Occipital lobe (tissue), 2 donors: ENCODE results near the gene CYB561D2. TPM values are rescaled to one million over a fixed set of nuclear protein-coding genes. Genes with fewer than 3 reads are reported as not detected.
A peak's percentile ranks its signal among the peaks of the same experiment; 100 is the strongest.
"Not testable (repeated sequence)": the region's sequence is repeated elsewhere in the genome, so short reads cannot be mapped to it uniquely, and the experiment has no call there.

Experiments
- DNase-seq: peaks from one replicate; lab custom pipeline; 2025; lab: John Stamatoyannopoulos, UW
- total RNA-seq: library from RNA; depleted of rRNA; stranded (reverse); fragments of >200 nt; gene quantifications from one replicate; pipeline ENCODE4 v1.2.3, GENCODE V29; 2014

Gene CYB561D2, protein sequence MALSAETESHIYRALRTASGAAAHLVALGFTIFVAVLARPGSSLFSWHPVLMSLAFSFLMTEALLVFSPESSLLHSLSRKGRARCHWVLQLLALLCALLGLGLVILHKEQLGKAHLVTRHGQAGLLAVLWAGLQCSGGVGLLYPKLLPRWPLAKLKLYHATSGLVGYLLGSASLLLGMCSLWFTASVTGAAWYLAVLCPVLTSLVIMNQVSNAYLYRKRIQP
- total RNA-seq = 10.0 TPM

DNA sequence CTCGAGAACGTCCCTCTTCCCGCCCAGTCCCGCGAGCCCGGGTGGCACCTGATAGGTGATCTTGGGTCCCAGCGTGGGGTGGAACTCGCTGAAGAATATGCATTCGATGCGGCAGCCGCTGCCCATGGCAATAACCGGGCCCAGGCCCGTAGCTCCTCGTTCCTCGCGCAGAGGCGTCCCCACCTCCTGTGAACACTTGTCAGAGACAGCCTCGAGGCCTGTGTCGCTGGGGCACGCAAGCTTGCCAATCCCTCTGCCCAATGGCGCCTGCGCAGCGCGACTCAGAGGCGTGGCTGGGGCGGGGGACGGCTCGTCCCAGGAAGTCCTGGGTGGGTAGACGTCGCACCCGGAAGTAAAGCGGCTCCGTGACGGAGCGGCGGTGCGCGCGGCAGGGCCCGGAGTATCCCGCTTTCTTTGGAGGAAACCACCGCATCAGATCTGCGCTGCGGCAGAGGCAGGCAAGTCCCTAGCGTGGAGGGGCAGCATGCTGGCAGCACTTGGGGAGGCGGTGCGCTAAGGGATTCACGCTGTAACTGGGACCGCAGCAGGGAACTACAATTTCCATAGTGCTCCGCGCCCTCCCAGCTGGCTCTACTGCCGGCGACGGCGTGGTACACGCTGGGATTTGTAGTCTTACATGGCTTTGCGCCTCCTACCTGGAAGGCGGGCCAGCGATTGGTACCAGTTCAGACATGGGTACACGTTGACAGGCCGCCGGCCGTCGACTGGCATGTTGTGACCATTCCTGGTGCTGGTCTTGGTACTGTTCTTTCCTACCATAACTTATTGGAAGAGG is at the start of gene CYB561D2, which contains the start of gene NPRL2:
CYB561D2 (plus strand) TSS at position 336 of the 796 bp plus-strand sequence. CDS start 572 bp downstream, outside the sequence.
NPRL2 (minus strand) TSS at position 249 of the 796 bp plus-strand sequence; CDS start at position 126, 123 bp downstream.
- peak; percentile 96 for DNase-seq

DNA sequence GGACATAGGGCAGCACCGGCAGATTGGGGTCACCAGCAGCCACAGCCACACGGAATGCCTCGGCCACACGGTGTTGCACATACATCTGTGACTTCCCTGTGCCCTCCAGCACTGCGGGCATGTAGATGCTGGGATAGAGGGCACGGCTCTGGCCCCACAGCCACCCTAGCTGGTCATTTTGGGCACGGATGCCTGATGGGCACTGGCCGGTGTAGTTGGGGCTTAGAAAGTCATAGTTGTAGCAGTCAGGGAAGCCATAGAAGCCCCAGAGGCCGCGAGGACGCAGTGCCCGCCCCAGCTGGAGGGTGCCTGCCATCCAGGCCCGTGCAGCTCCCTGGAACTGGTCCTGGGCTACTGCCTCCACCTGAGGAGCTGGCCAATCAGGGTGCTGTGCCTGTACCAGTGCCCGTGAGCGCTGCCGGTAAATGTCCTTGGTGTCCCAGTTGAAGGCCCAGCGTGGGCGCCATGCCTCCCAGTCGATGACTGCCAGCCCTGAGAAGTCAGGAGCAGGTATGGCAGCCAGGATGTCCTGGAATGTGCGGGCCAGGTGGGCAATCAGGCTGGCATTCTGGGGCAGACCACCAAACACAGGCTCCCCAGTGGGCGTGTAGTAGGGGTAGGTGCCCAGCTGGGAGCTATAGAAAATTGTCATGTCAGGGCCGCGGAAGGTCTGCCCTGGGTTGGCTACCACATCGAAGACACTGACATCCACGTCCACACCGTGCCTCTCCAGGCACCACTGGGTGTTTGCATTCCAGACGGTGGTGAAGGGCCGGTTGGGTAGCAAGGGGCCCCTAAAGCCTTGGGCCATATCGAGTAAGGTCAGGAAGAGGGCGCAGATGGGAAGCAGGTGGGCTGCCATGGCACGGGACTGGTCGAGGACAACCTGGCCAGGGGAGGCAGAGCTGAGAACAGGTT is 48.3 kb upstream of the CYB561D2 start:
- DNase-seq = no peak

DNA sequence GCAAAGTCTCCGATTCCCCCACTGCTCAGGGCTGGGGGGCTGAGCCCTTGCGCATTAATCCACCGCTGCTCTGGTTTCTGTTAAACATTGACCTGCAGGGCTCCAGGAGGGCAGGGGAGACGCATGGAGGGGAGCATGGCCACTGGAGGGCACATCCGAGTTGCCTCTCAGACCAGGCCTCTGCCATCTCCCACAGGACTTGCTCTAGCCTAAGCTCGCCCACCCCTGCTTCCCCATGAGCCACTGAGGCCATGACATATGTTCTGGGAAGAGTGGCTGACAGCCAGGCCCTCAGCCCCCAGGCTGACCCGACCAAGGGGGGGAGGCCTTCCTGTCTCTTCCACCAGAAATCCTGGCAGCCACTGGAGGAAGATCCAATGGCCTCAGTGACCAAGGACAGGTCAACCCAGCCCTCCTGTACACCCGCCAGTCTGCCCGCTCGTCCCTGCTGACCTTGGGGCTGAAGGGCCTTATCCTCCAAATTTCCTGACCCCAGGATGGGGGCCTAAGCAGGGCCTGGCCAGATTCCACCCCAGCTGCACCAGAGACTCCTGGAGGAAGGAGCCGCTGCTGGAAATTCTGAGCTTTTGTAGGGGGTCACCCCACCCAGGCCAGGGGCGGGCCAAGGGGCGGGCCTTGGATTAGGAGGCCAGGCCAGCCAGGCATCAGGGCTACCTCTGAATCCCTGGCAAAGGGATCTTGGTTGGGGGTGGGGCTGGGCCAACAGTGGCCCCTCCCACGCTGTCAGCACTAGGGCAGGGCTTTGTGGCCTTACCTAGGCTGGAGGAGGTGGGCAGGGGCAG is 47.4 kb upstream of the CYB561D2 start, which contains the start of gene HYAL1:
HYAL1 (minus strand) TSS at position 562 of the 803 bp plus-strand sequence. CDS start 618 bp downstream, outside the sequence.
- DNase-seq = no peak

DNA sequence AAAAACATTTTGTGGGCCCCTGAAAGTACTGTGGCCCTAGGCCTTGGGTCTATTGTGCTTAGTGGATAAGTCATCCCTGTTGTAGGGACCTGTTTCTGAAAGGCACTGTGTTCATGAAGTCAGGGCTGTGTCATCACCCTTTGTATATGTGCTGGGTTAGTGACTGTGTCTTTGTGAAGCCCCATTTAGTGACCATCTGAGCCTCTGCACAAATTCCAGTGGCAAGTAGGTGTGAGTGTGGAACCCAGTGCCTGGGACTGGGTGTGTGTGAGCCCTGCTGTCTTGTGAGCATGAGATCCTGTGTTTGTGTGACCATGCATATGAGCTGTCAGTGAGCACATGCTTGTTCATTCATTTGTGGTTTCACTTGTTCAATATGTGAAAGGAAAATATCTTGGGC is 46.1 kb upstream of the CYB561D2 start:
- DNase-seq = no peak

DNA sequence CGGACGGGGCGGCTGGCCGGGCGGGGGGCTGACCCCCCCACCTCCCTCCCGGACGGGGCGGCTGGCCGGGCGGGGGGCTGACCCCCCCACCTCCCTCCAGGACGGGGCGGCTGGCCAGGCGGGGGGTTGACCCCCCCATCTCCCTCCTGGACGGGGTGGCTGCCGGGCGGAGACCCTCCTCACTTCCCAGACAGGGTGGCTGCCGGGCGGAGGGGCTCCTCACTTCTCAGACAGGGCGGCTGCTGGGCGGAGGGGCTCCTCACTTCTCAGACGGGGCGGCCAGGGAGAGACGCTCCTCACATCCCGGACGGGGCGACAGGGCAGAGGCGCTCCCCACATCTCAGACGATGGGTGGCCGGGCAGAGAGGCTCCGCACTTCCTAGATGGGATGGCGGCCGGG is 38.6 kb upstream of the CYB561D2 start:
- DNase-seq = not testable (repeated sequence)

DNA sequence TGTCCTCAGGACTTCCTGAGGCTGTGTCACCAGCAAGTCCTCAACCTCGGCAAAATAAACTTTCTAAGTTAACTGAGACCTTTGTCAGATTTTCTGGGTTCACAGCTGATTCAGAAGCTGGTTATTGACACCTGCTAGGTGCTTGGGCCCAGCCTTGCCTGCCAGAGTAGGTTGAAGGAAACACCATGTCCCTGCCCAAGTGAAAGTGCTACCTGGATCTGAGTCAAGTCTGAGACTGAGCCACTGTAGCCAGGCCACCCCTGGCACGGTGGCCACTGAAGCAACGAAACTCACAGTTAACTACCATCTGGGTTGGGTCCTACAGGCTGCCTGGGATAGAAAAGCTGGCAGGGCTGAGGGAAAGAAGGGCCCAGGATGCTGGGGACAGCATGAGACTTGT is 36.3 kb upstream of the CYB561D2 start:
- no peak for DNase-seq

DNA sequence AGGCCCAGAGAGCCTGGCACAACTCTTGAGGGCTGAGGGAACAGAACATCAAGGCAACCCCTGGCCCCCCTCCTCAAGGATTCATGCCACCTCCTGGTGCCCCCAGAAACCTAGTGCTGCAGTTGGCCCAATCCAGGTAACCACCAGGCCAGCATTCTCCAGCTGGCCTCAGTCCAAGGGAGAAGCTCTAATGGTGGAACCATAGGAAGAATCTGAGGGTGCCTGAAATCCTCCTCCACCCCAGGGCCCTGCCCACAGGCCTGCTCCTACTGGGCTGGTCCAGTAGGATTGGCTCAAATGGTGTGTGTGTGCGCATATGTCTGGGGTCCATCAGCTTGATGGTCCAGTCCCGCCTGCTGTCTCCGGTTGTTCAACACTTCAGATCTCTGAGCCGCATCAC is 35.8 kb upstream of the CYB561D2 start:
- no peak for DNase-seq

DNA sequence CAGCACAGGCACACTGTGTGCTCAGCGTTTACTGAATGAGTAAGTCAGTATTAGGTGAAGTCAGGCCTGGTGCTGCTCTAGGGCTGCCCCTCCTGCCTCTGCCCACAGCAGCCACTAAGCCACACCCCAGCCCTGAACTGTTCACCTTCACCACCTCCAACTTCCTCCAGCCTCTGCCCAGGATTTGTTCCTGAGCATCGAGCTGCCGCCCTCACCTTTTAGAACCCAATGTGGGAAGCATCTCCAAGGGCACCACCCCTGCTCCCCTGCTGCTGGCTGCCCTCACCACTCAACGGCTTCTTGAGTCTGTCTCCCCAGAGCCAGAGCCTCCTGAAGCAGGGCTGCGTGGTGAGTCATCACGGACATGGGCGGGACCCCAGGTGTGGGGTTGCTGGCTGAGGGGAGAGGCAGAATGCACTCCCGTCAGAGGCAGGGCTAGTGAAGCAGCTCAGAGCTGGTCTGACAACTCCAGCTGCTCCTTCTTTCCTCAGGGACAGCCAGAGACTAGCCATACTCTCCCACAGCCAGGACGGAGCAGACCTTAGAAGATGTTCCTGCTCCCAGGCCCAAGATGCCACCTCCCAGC is 33.9 kb upstream of the CYB561D2 start:
- no peak for DNase-seq

DNA sequence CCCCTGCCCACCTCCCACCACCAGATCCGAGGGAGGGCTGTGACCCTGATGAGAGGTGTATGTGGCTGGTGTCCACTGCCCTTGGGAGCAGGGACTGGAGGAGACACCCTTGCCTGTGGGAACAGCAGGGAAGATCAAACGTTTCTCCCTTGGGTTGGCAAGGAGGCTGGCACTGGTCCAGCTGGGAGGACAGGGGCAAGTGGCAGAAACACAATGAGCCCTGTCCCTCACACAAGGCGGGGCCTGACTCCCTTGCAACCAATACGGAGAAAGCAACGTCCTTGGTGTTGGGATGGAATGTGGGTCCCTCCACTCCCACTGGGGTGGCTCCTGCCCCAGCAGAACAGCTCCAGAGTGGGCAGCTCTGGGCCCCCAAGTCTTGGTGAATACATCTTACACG is 33.4 kb upstream of the CYB561D2 start:
- DNase-seq = no peak

DNA sequence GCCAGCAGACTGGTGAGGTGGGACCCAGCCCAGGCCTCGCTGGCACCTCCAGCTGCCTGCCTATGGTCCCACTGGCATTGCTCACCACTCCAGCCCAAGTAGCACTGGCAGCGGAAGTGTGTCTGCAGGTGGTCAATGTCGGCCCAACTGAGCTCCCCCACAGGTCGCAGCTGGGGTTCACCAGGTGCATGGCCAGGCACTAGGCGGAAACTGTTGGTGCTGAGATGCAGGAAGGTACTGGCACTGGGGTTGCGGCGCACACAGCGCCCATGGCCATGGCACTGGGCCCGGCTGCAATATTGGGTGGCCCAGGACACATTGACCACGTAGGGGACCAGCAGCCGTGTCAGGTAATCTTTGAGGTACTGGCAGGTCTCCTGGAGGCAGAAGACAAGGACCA is 32.5 kb upstream of the CYB561D2 start:
- DNase-seq = no peak

DNA sequence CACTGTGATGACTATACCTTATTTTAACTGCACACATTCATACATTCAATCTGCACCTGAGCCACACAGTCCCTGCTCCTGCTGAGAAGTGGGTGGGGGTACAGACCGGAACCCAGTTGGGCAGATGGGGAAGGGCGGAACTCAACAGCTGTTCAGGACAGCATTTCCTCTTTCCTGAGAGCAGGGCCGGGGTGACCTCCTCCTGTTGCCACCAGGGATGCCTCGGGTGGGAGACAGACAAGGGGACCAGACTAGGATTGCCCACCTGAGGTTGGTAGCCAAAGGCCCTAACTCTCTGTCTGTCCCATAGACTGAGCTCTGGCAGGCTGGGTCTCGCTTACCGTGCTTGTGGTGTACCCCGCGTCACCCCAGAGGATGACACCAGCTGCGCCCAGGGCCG is 32.0 kb upstream of the CYB561D2 start:
- no peak for DNase-seq

DNA sequence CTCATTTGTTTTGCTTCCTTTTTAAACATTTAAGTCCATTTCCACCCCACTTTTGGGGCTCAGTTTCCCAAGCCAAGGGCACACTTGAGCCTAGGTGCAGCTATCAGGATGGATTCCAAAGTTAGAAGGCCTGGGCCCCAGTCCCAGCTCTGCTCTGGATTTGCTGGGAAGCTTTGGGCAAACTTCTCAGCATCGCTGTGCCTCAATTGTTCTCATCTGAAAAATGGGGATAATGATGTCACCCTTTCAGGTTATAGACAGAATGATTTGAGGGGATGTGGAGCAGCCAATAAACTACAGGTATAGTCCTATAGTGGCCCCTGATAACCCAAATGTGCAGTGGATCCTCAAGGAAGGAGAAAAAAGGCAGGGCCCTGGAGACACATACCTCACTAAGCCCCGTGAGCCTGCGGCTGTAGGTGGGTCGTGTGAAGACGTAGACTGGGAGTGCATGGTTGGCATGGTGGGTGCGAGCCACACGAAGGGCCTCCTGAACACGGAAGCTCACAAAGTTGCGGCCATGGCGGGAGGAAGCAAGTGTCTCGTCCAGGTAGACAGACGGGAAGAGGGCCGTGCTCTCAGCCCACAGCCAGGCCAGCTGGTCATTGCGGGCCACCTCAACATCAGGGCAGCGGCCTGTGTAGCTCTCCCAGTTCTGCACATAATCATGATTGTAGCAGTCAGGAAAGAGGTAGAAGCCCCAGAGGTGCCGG is 31.3 kb upstream of the CYB561D2 start:
- DNase-seq = no peak

DNA sequence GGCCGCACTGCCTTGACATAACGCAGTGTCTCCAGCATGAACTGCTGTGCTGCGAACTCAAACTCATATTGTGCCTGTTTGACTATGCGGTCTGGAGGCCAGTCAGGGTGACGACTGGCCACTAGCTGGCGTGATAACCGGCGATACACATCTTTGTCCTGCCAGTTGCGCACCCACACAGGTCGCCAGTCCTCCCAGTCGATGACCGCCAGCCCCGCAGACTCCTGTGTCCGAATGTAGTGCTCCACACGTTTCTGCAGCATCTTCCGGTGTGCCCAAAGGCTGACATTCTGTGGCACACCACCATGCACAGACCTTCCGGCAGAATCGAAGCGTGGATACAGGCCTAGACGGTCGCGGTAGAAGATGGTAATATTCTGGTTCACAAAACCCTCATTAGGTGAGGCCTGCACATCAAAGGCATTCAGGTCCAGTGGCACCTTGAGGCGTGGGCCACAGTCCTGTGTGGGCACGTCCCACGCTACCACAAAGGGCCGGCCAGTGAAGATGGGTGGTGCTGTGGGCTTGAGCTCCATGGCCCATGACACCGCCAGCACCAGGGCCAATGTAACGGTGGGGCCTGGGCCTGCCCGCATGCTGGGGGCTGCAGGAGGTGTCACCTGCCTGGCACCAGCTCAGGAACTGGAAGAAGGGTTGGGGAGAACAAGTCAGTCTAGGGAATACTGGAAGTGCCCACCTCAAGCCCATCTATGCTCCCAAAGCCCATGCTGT is 30.6 kb upstream of the CYB561D2 start:
- DNase-seq = no peak

DNA sequence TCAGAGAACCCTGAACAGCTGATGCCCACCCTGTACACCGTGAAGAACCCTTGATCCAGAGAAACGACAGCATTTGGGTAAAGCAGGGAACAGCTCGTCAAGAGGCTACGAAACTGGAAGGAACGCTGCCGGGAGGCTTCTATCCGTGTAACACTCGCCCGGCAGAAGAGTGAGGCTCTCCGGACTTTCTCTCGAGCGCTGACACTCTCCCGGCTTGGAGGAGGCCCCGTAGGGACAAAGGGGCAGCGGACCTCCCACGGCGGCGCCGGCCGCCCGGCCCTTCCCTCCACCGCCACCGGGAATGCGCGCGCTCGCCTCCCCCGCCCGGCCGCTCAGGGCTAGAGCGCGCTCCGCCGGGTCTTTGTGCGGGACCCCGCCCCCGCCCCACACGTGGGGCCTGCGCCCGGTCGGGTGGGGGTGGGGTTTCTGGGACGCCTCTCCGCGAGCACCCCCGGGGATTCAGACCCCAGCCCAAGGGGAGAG is 29.8 kb upstream of the CYB561D2 start:
- peak; percentile 81 for DNase-seq

DNA sequence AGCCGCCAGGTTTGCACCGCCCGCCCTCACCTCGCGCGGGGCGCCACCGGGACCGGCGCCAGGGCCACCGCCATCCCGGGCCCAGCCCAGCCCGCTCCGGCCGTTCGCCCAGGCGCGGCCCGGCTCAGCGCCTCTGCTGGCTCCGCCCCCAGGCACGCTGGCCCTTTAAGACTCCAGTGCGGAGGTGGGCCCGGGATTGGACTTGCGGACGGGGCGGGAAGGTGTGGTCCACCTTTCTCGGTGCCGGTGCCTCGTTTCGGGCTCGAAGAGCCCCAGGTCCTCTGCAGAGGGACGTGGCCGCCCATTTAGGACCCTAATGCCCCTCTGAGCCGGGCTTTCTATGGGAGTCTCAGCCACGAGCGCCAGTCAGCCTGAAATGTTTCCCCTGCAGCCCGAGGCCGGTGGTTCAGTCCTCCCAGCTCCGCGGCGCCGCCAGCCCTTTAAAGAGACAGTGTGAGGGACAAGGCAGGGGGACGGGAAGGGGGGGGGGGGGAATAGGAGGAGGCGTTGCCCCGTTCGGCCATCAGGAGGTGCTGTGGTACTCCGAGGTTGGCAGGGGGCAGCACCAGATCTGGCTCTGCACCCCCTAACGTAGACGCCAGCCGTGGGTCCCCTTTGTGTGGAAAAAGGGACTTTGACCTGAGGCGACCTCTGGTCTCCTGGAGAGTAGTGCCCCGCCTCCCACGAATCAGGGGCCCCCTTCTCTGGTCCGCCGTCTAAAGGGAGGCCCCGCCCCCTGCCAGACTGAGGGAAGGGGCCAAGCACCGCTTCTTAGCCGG is 29.1 kb upstream of the CYB561D2 start:
- peak; percentile 86 for DNase-seq

DNA sequence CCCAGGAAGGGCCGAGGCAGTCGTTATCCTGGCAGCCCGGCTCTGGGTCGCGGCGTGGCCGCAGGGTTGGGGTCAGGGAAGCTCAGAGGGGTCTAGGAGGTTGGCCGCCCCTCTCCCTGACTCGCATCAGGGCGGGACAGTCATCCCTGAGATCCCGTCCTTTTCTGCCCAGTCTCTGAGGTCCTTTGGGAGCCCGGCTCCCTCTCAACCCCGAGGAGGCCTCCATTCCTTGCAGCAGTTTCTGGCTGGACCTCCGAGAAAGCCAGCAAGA is 28.6 kb upstream of the CYB561D2 start:
- DNase-seq = no peak

DNA sequence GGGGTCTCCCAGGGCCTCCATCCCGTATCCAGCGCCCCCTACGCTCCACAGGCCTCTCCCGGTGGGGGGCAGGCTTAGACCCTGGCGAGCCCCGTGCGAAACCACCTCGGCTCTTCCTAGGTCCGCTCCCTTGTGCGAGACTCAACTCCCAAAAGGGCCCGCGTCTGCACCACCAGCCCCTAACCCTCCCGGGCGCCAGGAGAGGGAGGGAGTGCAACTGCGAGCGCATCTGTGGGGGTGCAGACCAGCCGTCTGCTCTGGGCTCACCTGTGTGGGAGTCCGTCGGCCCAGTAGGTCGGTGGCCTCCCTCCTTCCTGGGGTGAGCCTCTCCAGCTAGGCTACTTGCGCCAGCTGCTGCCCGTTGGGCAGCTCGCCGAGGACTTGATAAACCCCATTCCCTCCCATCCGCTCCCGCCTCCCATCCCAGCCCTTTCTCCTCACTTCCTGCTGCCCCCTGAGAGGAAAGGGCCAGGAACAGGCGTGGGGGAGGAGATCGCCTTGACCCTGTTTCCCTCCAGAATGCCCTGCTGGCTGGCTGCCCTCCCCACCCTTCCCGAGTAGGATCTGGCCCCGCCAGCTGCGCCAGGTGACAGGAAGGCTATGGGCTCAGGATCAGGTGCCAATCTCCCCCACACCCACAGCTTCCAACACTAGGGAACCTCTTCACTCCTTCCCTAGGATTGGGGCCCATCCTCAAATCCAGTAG is 28.1 kb upstream of the CYB561D2 start, which contains the start of gene HYAL2:
HYAL2 (minus strand) TSS at position 360 of the 706 bp plus-strand sequence. CDS start 2,256 bp downstream, outside the sequence.
- DNase-seq = no peak
